H9 (cell line): ENCODE measurements around the gene KRTAP5-7. TPM values are rescaled to one million over a fixed set of nuclear protein-coding genes. Genes with fewer than 3 reads are reported as not detected.

Experiments used
- DNase-seq: peaks from one replicate; pipeline ENCODE4 v3.0.0-alpha.2; 2017
- H2AFZ ChIP-seq: one replicate; pipeline ENCODE4 v1.6.1; 2013; ENCODE audit warnings: mild to moderate bottlenecking, low read length, control low read depth, moderate library complexity
- H2AK5ac ChIP-seq: 2 replicates; pipeline ENCODE4 v1.6.1; 2013; ENCODE audit warnings: low read length, control low read depth, mixed read lengths; ENCODE audit not compliant: insufficient read length
- H2BK120ac ChIP-seq: one replicate; pipeline ENCODE4 v1.6.1; 2013; ENCODE audit warnings: low read depth, mild to moderate bottlenecking, low read length, control low read depth, inconsistent platforms; ENCODE audit not compliant: poor library complexity, severe bottlenecking
- H2BK12ac ChIP-seq: 2 replicates; pipeline ENCODE4 v1.6.1; 2013; ENCODE audit warnings: low read length, control low read depth, mixed read lengths, low read depth; ENCODE audit not compliant: insufficient read length
- H2BK15ac ChIP-seq: 2 replicates; pipeline ENCODE4 v1.6.1; 2013; ENCODE audit warnings: low read depth, low read length, control low read depth
- H2BK20ac ChIP-seq: one replicate; pipeline ENCODE4 v1.6.1; 2013; ENCODE audit warnings: low read depth, mild to moderate bottlenecking, low read length, control low read depth, inconsistent platforms; ENCODE audit not compliant: poor library complexity, severe bottlenecking
- H2BK5ac ChIP-seq: 2 replicates; pipeline ENCODE4 v1.6.1; 2013; ENCODE audit warnings: low read length, control low read depth, mixed read lengths; ENCODE audit not compliant: insufficient read length
- H3K14ac ChIP-seq: 2 replicates; pipeline ENCODE4 v1.6.1; 2013; ENCODE audit warnings: low read length, control low read depth; ENCODE audit not compliant: insufficient read depth
- H3K18ac ChIP-seq: 2 replicates; pipeline ENCODE4 v1.6.1; 2013; ENCODE audit warnings: low read depth, mild to moderate bottlenecking, mixed read lengths, low read length, control low read depth; ENCODE audit not compliant: insufficient read length
- H3K23ac ChIP-seq: 2 replicates; pipeline ENCODE4 v1.6.1; 2013; ENCODE audit warnings: low read length, control low read depth, mixed read lengths, low read depth; ENCODE audit not compliant: insufficient read length
- H3K23me2 ChIP-seq: 2 replicates; pipeline ENCODE4 v1.6.1; 2013; ENCODE audit warnings: low read depth, mild to moderate bottlenecking, mixed read lengths, low read length, control low read depth; ENCODE audit not compliant: insufficient read length, poor library complexity, severe bottlenecking
- H3K27ac ChIP-seq: 2 replicates; pipeline ENCODE4 v1.5.1; 2013; ENCODE audit warnings: low read length, control low read depth, mixed read lengths, low read depth; ENCODE audit not compliant: insufficient read length
- H3K27me3 ChIP-seq: 2 replicates; pipeline ENCODE4 v1.6.1; 2013; ENCODE audit warnings: low read length, control low read depth, inconsistent platforms; ENCODE audit not compliant: insufficient read depth
- H3K4ac ChIP-seq: 2 replicates; pipeline ENCODE4 v1.6.1; 2013; ENCODE audit warnings: low read depth, mild to moderate bottlenecking, control low read depth, inconsistent platforms, low read length, moderate library complexity
- H3K4me1 ChIP-seq: 2 replicates; pipeline ENCODE4 v1.6.1; 2013; ENCODE audit warnings: low read length, control low read depth, inconsistent platforms; ENCODE audit not compliant: insufficient read depth
- H3K4me2 ChIP-seq: 2 replicates; pipeline ENCODE4 v1.6.1; 2013; ENCODE audit warnings: low read length, control low read depth, mixed read lengths; ENCODE audit not compliant: insufficient read length, insufficient read depth
- H3K56ac ChIP-seq: 2 replicates; pipeline ENCODE4 v1.6.1; 2013; ENCODE audit warnings: low read depth, mild to moderate bottlenecking, mixed read lengths, low read length, control low read depth; ENCODE audit not compliant: insufficient read length
- H3K79me1 ChIP-seq: 2 replicates; pipeline ENCODE4 v1.6.1; 2013; ENCODE audit warnings: low read depth, mild to moderate bottlenecking, moderate library complexity, low read length, control low read depth, inconsistent platforms; ENCODE audit not compliant: insufficient read depth, poor library complexity, severe bottlenecking
- H3K79me2 ChIP-seq: 2 replicates; pipeline ENCODE4 v1.6.1; 2013; ENCODE audit warnings: low read length, control low read depth, inconsistent platforms; ENCODE audit not compliant: insufficient read depth
- H3K9ac ChIP-seq: 2 replicates; pipeline ENCODE4 v1.6.1; 2013; ENCODE audit warnings: low read length, control low read depth, mixed read lengths; ENCODE audit not compliant: insufficient read length; ENCODE audit errors: extremely low read depth
- H3K9me3 ChIP-seq: one replicate; pipeline ENCODE4 v1.6.1; 2013; ENCODE audit warnings: low read depth, low read length, inconsistent platforms; ENCODE audit not compliant: control insufficient read depth
- H3T11ph ChIP-seq: one replicate; pipeline ENCODE4 v1.6.1; 2013; ENCODE audit warnings: mild to moderate bottlenecking, low read length, control low read depth, inconsistent platforms
- H4K20me1 ChIP-seq: one replicate; pipeline ENCODE4 v1.6.1; 2013; ENCODE audit not compliant: control insufficient read depth, insufficient read length, insufficient read depth
- H4K5ac ChIP-seq: 2 replicates; pipeline ENCODE4 v1.6.1; 2013; ENCODE audit warnings: low read depth, mild to moderate bottlenecking, mixed read lengths, low read length, control low read depth; ENCODE audit not compliant: insufficient read length
- H4K8ac ChIP-seq: replicated peaks from 2 replicates; pipeline ENCODE4 v1.6.1; 2013; ENCODE audit warnings: low read length, control low read depth, mixed read lengths, low read depth; ENCODE audit not compliant: insufficient read length
- H4K91ac ChIP-seq: 2 replicates; pipeline ENCODE4 v1.6.1; 2013; ENCODE audit warnings: low read depth, mild to moderate bottlenecking, moderate library complexity, mixed read lengths, low read length, control low read depth; ENCODE audit not compliant: insufficient read length
- H3K27ac Mint-ChIP-seq, 3 experiments: 2 replicates in 2 of 3; 3 replicates in 1 of 3; pipeline ENCODE4 v1.8.0; 2020 to 2021; ENCODE audit warnings: mixed read lengths in 3 of 3, mild to moderate bottlenecking in 1 of 3, moderate library complexity in 1 of 3
- H3K27me3 Mint-ChIP-seq: 2 replicates; pipeline ENCODE4 v1.8.0; 2021; ENCODE audit warnings: low read depth, mild to moderate bottlenecking, moderate library complexity, mixed read lengths
- H3K36me3 Mint-ChIP-seq, 3 experiments: 2 replicates in 2 of 3; 3 replicates in 1 of 3; pipeline ENCODE4 v1.8.0; 2020 to 2021; ENCODE audit warnings: low read depth in 3 of 3, mixed read lengths in 3 of 3; ENCODE audit not compliant: insufficient read depth in 1 of 3
- H3K4me1 Mint-ChIP-seq, 2 experiments: 2 replicates each; pipeline ENCODE4 v1.8.0; 2020; ENCODE audit warnings: mixed read lengths in 2 of 2
- H3K4me3 Mint-ChIP-seq, 2 experiments: 2 replicates in 1 of 2; 3 replicates in 1 of 2; pipeline ENCODE4 v1.8.0; 2020 to 2021; ENCODE audit warnings: mild to moderate bottlenecking in 2 of 2, mixed read lengths in 2 of 2, moderate library complexity in 1 of 2
- H3K9me3 Mint-ChIP-seq, 2 experiments: 2 replicates in 1 of 2; 3 replicates in 1 of 2; pipeline ENCODE4 v1.8.0; 2020; ENCODE audit warnings: mild to moderate bottlenecking in 2 of 2, mixed read lengths in 2 of 2, moderate library complexity in 1 of 2
- WGBS: extraction: QIAGEN DNeasy Blood & Tissue Kit; methylation state at CpG from one replicate; pipeline ENCODE4 v1.1.7; 2013; ENCODE audit warnings: missing lambda C conversion rate, low lambda C conversion rate, mixed read lengths; ENCODE audit not compliant: insufficient read length; ENCODE audit errors: extremely low coverage; 5-methylcytosine and 5-hydroxymethylcytosine counted together
- total RNA-seq: library from RNA; stranded (reverse); gene quantifications from 2 replicates; pipeline ENCODE4 v1.2.1, GENCODE V29; 2021
- TF ChIP-seq, protein P1 (sequence below): fragments of 200-600 bp; sonication (generic); conservative IDR thresholded peaks from 3 replicates; pipeline ENCODE4 v1.8.0; 2021; ENCODE audit warnings: antibody characterized with exemption, mild to moderate bottlenecking

Gene KRTAP5-7
- total RNA-seq, 1 experiment from 2014 or later: not detected

DNA sequence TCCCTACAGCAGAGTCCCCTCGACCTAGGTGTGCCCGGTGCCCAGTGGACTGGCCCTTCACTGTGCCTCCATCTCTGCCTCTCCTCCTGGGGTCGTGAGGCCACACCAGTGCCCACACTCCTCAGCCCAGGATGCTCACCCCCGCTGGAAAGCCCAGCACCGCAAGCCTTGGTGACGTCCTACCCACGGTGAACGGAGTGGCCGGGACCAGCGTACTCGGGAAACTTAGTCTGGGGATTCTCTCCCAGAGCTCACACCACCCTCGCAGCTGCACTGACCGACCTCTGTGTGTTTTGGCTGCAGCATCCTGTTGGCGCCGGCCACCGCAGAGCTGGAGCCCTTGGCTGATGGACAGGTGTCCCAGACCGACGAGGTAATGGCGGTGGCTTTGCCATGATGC is 35.5 kb upstream of the KRTAP5-7 start:
- no peaks in the 10 kb centered on the region for H3K79me2 ChIP-seq
- H3K9me3 Mint-ChIP-seq: peaks cover 0 to 1% of the 10 kb centered on the region in 2 experiments; a peak in 1 of 5 replicates
- H3K4me1 ChIP-seq: no peaks in the 10 kb centered on the region
- no peaks in the 10 kb centered on the region for H3K9me3 ChIP-seq
- no peak overlapping the region for H3K9ac ChIP-seq
- no peaks in the 10 kb centered on the region for H3K23me2 ChIP-seq
- no peak overlapping the region for H3T11ph ChIP-seq
- H3K56ac ChIP-seq: no peak overlapping the region
- no peak overlapping the region for H3K18ac ChIP-seq
- peaks cover 4 to 6% of the 10 kb centered on the region in 2 experiments; a peak in 3 of 4 replicates for H3K4me1 Mint-ChIP-seq
- H3K27ac Mint-ChIP-seq: no peak overlapping the region
- TF ChIP-seq, protein P1, sequence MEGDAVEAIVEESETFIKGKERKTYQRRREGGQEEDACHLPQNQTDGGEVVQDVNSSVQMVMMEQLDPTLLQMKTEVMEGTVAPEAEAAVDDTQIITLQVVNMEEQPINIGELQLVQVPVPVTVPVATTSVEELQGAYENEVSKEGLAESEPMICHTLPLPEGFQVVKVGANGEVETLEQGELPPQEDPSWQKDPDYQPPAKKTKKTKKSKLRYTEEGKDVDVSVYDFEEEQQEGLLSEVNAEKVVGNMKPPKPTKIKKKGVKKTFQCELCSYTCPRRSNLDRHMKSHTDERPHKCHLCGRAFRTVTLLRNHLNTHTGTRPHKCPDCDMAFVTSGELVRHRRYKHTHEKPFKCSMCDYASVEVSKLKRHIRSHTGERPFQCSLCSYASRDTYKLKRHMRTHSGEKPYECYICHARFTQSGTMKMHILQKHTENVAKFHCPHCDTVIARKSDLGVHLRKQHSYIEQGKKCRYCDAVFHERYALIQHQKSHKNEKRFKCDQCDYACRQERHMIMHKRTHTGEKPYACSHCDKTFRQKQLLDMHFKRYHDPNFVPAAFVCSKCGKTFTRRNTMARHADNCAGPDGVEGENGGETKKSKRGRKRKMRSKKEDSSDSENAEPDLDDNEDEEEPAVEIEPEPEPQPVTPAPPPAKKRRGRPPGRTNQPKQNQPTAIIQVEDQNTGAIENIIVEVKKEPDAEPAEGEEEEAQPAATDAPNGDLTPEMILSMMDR: no peak
- H2BK5ac ChIP-seq: no peak overlapping the region
- H3K27ac ChIP-seq: no peak overlapping the region
- H2BK120ac ChIP-seq: no peak overlapping the region
- no peak overlapping the region for H2BK15ac ChIP-seq
- no peak overlapping the region for H4K5ac ChIP-seq
- H3K4me3 Mint-ChIP-seq: no peak overlapping the region
- H3K79me1 ChIP-seq: no peaks in the 10 kb centered on the region
- H3K4me2 ChIP-seq: no peak overlapping the region
- H2BK12ac ChIP-seq: no peak overlapping the region
- H2BK20ac ChIP-seq: no peak overlapping the region
- no peak overlapping the region for H3K14ac ChIP-seq
- H3K27me3 Mint-ChIP-seq: no peaks in the 10 kb centered on the region
- DNase-seq: no peak
- H4K20me1 ChIP-seq: no peaks in the 10 kb centered on the region
- no CpG with 5 or more reads among the region's 19 CpGs for WGBS
- peaks cover 16 to 77% (median 35%) of the 10 kb centered on the region in 3 experiments for H3K36me3 Mint-ChIP-seq
- no peak overlapping the region for H4K8ac ChIP-seq
- no peaks in the 10 kb centered on the region for H3K27me3 ChIP-seq
- H4K91ac ChIP-seq: no peak overlapping the region
- no peak overlapping the region for H2AFZ ChIP-seq
- H3K4ac ChIP-seq: no peak overlapping the region
- no peak overlapping the region for H3K23ac ChIP-seq
- H2AK5ac ChIP-seq: no peak overlapping the region
